ENCODE measurements around the gene WDFY4. TPM values are rescaled to one million over a fixed set of nuclear protein-coding genes. Genes with fewer than 3 reads are reported as not detected.

The WDFY4 gene
- total RNA-seq, 1 donor from 2014 or later = not detected

- H3K4me3 ChIP-seq (ENCODE audit: low read depth, low read length) = no peak overlapping the region
- TF ChIP-seq CTCF (IDR thresholded peaks at IDR 0.05; ENCODE audit: insufficient read depth, low read length, poor library complexity, severe bottlenecking) = no peak
- no peaks in the 10 kb centered on the region for H3K27me3 ChIP-seq (ENCODE audit: control insufficient read depth, insufficient read depth, low read length)
- no peak for DNase-seq (ENCODE audit: low read depth)
- no peaks in the 10 kb centered on the region for H3K36me3 ChIP-seq (ENCODE audit: control insufficient read depth, insufficient read depth, low read length)
Observed at GRCh38 chr10:48769706-48770435, 85.2 kb downstream of the WDFY4 start.

DNA sequence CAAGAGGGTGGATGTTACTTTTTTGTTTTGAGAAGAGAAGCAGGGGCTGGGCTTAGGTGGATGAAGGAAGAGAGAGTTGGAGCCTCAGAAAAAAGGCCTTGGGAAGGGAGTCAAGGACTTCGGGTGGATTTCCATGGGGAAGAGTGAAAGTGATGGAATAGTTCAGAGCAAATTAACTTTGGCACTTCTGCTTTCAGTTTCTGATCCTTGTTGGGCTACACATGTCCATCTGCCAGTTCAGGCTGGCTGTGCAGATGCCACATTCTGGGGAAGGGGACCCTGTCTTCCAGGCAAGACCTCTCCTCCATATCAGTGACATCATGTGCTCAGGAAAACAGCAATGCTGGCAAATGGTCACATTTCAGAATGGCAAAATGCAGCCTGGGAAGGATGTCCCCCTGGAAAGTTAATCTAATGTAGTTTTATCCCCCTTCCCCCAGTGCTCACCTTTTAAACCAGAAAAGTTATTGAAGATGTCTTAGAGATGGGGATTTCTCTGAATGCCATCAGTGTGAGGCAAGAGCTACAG is 86.0 kb downstream of the WDFY4 start:
- no peak for TF ChIP-seq CTCF (IDR thresholded peaks at IDR 0.05; ENCODE audit: insufficient read depth, low read length, poor library complexity, severe bottlenecking)
- Histone ChIP-seq H3K27me3 (ENCODE audit: control insufficient read depth, insufficient read depth, low read length) (no peaks in the 10 kb centered on the region), H3K36me3 (ENCODE audit: control insufficient read depth, insufficient read depth, low read length) (no peaks in the 10 kb centered on the region), H3K4me3 (ENCODE audit: low read depth, low read length) (no peak overlapping the region)
- no peak for DNase-seq (ENCODE audit: low read depth)

GRCh38 chr10:48771234-48771633 is 86.6 kb downstream of the WDFY4 start:
- DNase-seq (ENCODE audit: low read depth) = no peak
- Histone ChIP-seq H3K4me3 (ENCODE audit: low read depth, low read length) (no peak overlapping the region), H3K36me3 (ENCODE audit: control insufficient read depth, insufficient read depth, low read length) (no peaks in the 10 kb centered on the region), H3K27me3 (ENCODE audit: control insufficient read depth, insufficient read depth, low read length) (no peaks in the 10 kb centered on the region)
- no peak for TF ChIP-seq CTCF (IDR thresholded peaks at IDR 0.05; ENCODE audit: insufficient read depth, low read length, poor library complexity, severe bottlenecking)

DNA sequence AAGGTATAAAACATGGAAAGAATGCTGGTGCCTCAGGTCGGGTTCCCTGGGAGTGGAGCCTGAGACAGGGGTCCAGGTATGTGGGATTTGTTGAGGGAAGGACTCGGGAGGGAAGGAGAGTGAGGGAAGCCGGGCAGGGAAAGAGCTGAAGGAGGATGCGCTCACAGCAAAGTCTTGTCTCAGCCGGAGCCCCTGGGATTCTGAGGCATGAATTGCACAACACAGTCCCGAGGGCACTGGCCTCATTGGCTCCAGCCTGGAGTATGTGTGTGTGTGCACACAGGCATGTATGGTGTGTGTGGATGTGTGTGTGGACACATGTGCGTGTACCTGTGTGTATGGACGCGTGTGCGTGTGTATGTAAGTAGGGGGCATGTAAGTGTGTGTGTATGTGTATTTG is 87.4 kb downstream of the WDFY4 start:
- TF ChIP-seq CTCF (IDR thresholded peaks at IDR 0.05; ENCODE audit: insufficient read depth, low read length, poor library complexity, severe bottlenecking) = no peak
- Histone ChIP-seq H3K36me3 (ENCODE audit: control insufficient read depth, insufficient read depth, low read length) (no peaks in the 10 kb centered on the region), H3K27me3 (ENCODE audit: control insufficient read depth, insufficient read depth, low read length) (no peaks in the 10 kb centered on the region), H3K4me3 (ENCODE audit: low read depth, low read length) (no peak overlapping the region)
- DNase-seq (ENCODE audit: low read depth) = no peak

DNA sequence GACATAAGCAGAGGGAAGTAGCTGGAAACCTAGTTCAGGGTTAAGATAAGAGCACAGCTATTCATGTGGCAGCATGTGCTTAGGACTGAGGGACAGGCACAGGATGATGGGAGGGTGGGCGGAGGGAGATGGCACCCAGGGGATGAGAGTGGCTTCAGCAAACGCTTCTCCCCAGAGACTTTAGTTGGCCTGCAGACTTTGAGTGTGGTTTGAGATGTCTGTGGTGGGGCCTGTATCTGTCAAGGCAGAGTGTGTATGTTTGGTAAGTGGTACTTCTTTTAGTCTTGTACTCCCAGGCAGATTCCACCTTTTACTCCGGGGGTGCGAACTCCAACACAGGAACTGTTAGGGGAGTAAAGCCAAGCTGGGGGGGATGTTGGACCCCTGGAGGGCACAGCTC is 88.9 kb downstream of the WDFY4 start:
- TF ChIP-seq CTCF (IDR thresholded peaks at IDR 0.05; ENCODE audit: insufficient read depth, low read length, poor library complexity, severe bottlenecking) = no peak
- H3K36me3 ChIP-seq (ENCODE audit: control insufficient read depth, insufficient read depth, low read length) = no peaks in the 10 kb centered on the region
- no peak for DNase-seq (ENCODE audit: low read depth)
- no peak overlapping the region for H3K4me3 ChIP-seq (ENCODE audit: low read depth, low read length)
- H3K27me3 ChIP-seq (ENCODE audit: control insufficient read depth, insufficient read depth, low read length) = no peaks in the 10 kb centered on the region
